ENCODE results near the gene EPHA4.

DNA sequence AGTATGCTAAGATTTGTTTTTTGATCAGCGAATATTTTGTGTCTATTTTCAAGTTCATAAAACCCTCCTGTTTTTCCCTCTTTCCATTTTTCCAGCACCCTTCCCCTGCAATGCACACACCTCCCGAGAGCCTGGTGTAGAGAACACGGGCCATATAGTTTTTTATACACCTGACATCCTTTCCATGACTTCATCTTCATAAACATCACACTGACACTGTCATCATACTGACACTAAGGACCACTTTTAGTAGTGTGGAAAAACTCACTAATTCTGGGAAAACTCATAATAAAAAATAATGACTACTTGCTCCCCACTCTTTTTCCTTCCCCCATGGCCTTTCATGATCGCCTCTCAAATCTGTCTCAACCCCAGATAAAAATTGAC is 70.2 kb downstream of the EPHA4 start:
- TF ChIP-seq, protein P1, sequence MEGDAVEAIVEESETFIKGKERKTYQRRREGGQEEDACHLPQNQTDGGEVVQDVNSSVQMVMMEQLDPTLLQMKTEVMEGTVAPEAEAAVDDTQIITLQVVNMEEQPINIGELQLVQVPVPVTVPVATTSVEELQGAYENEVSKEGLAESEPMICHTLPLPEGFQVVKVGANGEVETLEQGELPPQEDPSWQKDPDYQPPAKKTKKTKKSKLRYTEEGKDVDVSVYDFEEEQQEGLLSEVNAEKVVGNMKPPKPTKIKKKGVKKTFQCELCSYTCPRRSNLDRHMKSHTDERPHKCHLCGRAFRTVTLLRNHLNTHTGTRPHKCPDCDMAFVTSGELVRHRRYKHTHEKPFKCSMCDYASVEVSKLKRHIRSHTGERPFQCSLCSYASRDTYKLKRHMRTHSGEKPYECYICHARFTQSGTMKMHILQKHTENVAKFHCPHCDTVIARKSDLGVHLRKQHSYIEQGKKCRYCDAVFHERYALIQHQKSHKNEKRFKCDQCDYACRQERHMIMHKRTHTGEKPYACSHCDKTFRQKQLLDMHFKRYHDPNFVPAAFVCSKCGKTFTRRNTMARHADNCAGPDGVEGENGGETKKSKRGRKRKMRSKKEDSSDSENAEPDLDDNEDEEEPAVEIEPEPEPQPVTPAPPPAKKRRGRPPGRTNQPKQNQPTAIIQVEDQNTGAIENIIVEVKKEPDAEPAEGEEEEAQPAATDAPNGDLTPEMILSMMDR (IDR thresholded peaks at IDR 0.05): no peak
- TF ChIP-seq POLR2A (IDR thresholded peaks at IDR 0.05) (no peak), POLR2AphosphoS5 (IDR thresholded peaks at IDR 0.05) (no peak), EP300 (IDR thresholded peaks at IDR 0.05) (no peak)

Data from stomach (tissue), 4 donors.